Testis (tissue), 2 donors: ENCODE measurements around the gene CXCR5.

Source experiments
- CTCF ChIP-seq, 3 experiments: fragments of 450-650 bp in 2 of 3; fragments of 200-600 bp in 1 of 3; sonication (generic) in 1 of 3; IDR thresholded peaks; one replicate each; pipeline ENCODE4 v1.5.1; 2016 to 2019; ENCODE audit warnings: antibody characterized with exemption in 3 of 3, mild to moderate bottlenecking in 2 of 3, moderate library complexity in 1 of 3
- POLR2A ChIP-seq: fragments of 450-650 bp; IDR thresholded peaks from one replicate; pipeline ENCODE4 v1.6.1; 2017; ENCODE audit warnings: antibody characterized with exemption, mild to moderate bottlenecking, moderate library complexity

GRCh38 chr11:118914178-118914918 lies 30.7 kb downstream of the CXCR5 start:
- no peak for TF ChIP-seq CTCF (IDR thresholded peaks at IDR 0.05)
- TF ChIP-seq POLR2A = no peak
